Measurements from ENCODE around the gene GRAP2. TPM values are rescaled to one million over a fixed set of nuclear protein-coding genes. Genes with fewer than 3 reads are reported as not detected.
"Not testable (repeated sequence)": the region's sequence is repeated elsewhere in the genome, so short reads cannot be mapped to it uniquely, and the experiment has no call there.

GRAP2 gene
- total RNA-seq, 1 donor from 2014 or later, result not detected

GRCh38 chr22:39868741-39869140 lies 32.1 kb upstream of the GRAP2 start:
- TF ChIP-seq CTCF (IDR thresholded peaks at IDR 0.05; ENCODE audit: insufficient read depth, low read length, severe bottlenecking), result no peak
- no peak overlapping the region for H3K4me3 ChIP-seq (ENCODE audit: low read depth, low read length)
- no peak for FAIRE-seq
- H3K27me3 ChIP-seq (ENCODE audit: control insufficient read depth, insufficient read depth, low read length), result no peaks in the 10 kb centered on the region
- H3K36me3 ChIP-seq (ENCODE audit: control insufficient read depth, insufficient read depth, low read length), result no peaks in the 10 kb centered on the region
- no peak for DNase-seq (ENCODE audit: low read depth)

- not testable (repeated sequence) for FAIRE-seq; H3K36me3 ChIP-seq (ENCODE audit: control insufficient read depth, insufficient read depth, low read length); H3K27me3 ChIP-seq (ENCODE audit: control insufficient read depth, insufficient read depth, low read length); H3K4me3 ChIP-seq (ENCODE audit: low read depth, low read length); DNase-seq (ENCODE audit: low read depth)
Measured at GRCh38 chr22:39869797-39870196, 31.1 kb upstream of the GRAP2 start.

GRCh38 chr22:39871008-39871798 lies 29.7 kb upstream of the GRAP2 start:
- peaks cover 1% of the 10 kb centered on the region for H3K27me3 ChIP-seq (ENCODE audit: control insufficient read depth, insufficient read depth, low read length)

GRCh38 chr22:39872548-39872947 lies 28.3 kb upstream of the GRAP2 start:
- DNase-seq (ENCODE audit: low read depth) (no peak), FAIRE-seq (no peak)
- H3K27me3 ChIP-seq (ENCODE audit: control insufficient read depth, insufficient read depth, low read length), result peaks cover 4% of the 10 kb centered on the region
- H3K36me3 ChIP-seq (ENCODE audit: control insufficient read depth, insufficient read depth, low read length), result no peaks in the 10 kb centered on the region
- no peak overlapping the region for H3K4me3 ChIP-seq (ENCODE audit: low read depth, low read length)
- no peak for TF ChIP-seq CTCF (IDR thresholded peaks at IDR 0.05; ENCODE audit: insufficient read depth, low read length, severe bottlenecking)

More at GRCh38 chr22:39871008-39871798, 29.7 kb upstream of the GRAP2 start:
- FAIRE-seq, result no peak
- no peaks in the 10 kb centered on the region for H3K36me3 ChIP-seq (ENCODE audit: control insufficient read depth, insufficient read depth, low read length)
- no peak overlapping the region for H3K4me3 ChIP-seq (ENCODE audit: low read depth, low read length)
- DNase-seq (ENCODE audit: low read depth), result no peak
- TF ChIP-seq CTCF (IDR thresholded peaks at IDR 0.05; ENCODE audit: insufficient read depth, low read length, severe bottlenecking), result no peak

GRCh38 chr22:39873965-39874364 lies 26.9 kb upstream of the GRAP2 start:
- Histone ChIP-seq H3K36me3 (ENCODE audit: control insufficient read depth, insufficient read depth, low read length) (no peaks in the 10 kb centered on the region), H3K4me3 (ENCODE audit: low read depth, low read length) (no peak overlapping the region), H3K27me3 (ENCODE audit: control insufficient read depth, insufficient read depth, low read length) (peaks cover 4% of the 10 kb centered on the region)
- no peak for DNase-seq (ENCODE audit: low read depth)
- no peak for TF ChIP-seq CTCF (IDR thresholded peaks at IDR 0.05; ENCODE audit: insufficient read depth, low read length, severe bottlenecking)
- no peak for FAIRE-seq

GRCh38 chr22:39875176-39875885 lies 25.6 kb upstream of the GRAP2 start:
- H3K4me3 ChIP-seq (ENCODE audit: low read depth, low read length), result peak overlapping the region; percentile 18
- H3K36me3 ChIP-seq (ENCODE audit: control insufficient read depth, insufficient read depth, low read length); H3K27me3 ChIP-seq (ENCODE audit: control insufficient read depth, insufficient read depth, low read length); DNase-seq (ENCODE audit: low read depth): not testable (repeated sequence)
- FAIRE-seq, result peak; percentile 99
